Liver (tissue), 3 donors: ENCODE data around the gene GXYLT2.

ENCODE experiments used
- CTCF ChIP-seq: fragments of 150-350 bp; IDR thresholded peaks from 2 replicates; pipeline ENCODE4 v1.5.1; 2017; ENCODE audit warnings: improper control_type of control experiment, low read depth, low read length; ENCODE audit not compliant: missing input control
- REST ChIP-seq: IDR thresholded peaks from 2 replicates; pipeline ENCODE4 v1.6.1; 2016; ENCODE audit warnings: antibody characterized with exemption, mild to moderate bottlenecking
- RXRA ChIP-seq, 2 donors: IDR thresholded peaks; 2 replicates each; pipeline ENCODE4 v1.6.1; 2017 to 2018; ENCODE audit warnings: antibody characterized with exemption in 2 of 2, mild to moderate bottlenecking in 1 of 2
- YY1 ChIP-seq: IDR thresholded peaks from 2 replicates; pipeline ENCODE4 v1.6.1; 2016; ENCODE audit warnings: antibody characterized with exemption, mild to moderate bottlenecking
- donor health status: healthy.
- donor health status: healthy.

GRCh38 chr3:72973031-72973723 is 85.3 kb downstream of the GXYLT2 start:
- TF ChIP-seq CTCF (no peak), REST (no peak), YY1 (peak; percentile 19), RXRA (IDR thresholded peaks at IDR 0.05) (peak; percentile 69 to 86)
